ENCODE measurements around the gene HIP1.
"Not testable (repeated sequence)": the region's sequence is repeated elsewhere in the genome, so short reads cannot be mapped to it uniquely, and the experiment has no call there.

Gene HIP1

GRCh38 chr7:75569629-75570282, 169.0 kb downstream of the HIP1 start:
- ATAC-seq: not testable (repeated sequence)

GRCh38 chr7:75567948-75568595, 170.7 kb downstream of the HIP1 start:
- peak in 1 of 2 donors; percentile 5 for ATAC-seq

GRCh38 chr7:75565132-75565837, 173.5 kb downstream of the HIP1 start:
- ATAC-seq: no peak

- no peak for ATAC-seq
These were observed 175.6 kb downstream of the HIP1 start for GRCh38 chr7:75563171-75563570.

GRCh38 chr7:75559976-75560365, 178.8 kb downstream of the HIP1 start:
- ATAC-seq: no peak

- no peak for ATAC-seq
These were observed 179.3 kb downstream of the HIP1 start for GRCh38 chr7:75559355-75559975.

GRCh38 chr7:75556835-75557234, 181.9 kb downstream of the HIP1 start:
- not testable (repeated sequence) for ATAC-seq

- no peak for ATAC-seq
These were observed 183.0 kb downstream of the HIP1 start for GRCh38 chr7:75555736-75556135.

- ATAC-seq: no peak
These were observed 192.3 kb downstream of the HIP1 start for GRCh38 chr7:75546237-75547015.

GRCh38 chr7:75537731-75538130, 201.0 kb downstream of the HIP1 start:
- no peak for ATAC-seq

- no peak for ATAC-seq
These were observed 201.7 kb downstream of the HIP1 start for GRCh38 chr7:75536940-75537538.

- ATAC-seq: no peak
These were observed 202.2 kb downstream of the HIP1 start for GRCh38 chr7:75536491-75536890.

- peak; percentile 73 to 92 for ATAC-seq
These were observed 203.9 kb downstream of the HIP1 start for GRCh38 chr7:75534727-75535307.

GRCh38 chr7:75533926-75534325, 204.8 kb downstream of the HIP1 start:
- ATAC-seq: no peak

GRCh38 chr7:75532639-75533038, 206.1 kb downstream of the HIP1 start:
- no peak for ATAC-seq

- ATAC-seq: no peak
These were observed 207.4 kb downstream of the HIP1 start for GRCh38 chr7:75531359-75531821.

- ATAC-seq: not testable (repeated sequence)
These were observed 211.5 kb downstream of the HIP1 start for GRCh38 chr7:75527224-75527722.

GRCh38 chr7:75521727-75522126, 217.0 kb downstream of the HIP1 start:
- not testable (repeated sequence) for ATAC-seq

GRCh38 chr7:75518842-75519241, 219.9 kb downstream of the HIP1 start:
- ATAC-seq: not testable (repeated sequence)

GRCh38 chr7:75509033-75509432, 229.7 kb downstream of the HIP1 start:
- not testable (repeated sequence) for ATAC-seq

- ATAC-seq: not testable (repeated sequence)
These were observed 246.7 kb downstream of the HIP1 start, which contains the start of gene SPDYE5 for GRCh38 chr7:75492020-75492419. Gene SPDYE5, plus strand, starts transcription at chr7:75492320. Its CDS starts 1,728 bp downstream, at chr7:75494048.
